NCI-H1105 treated with DMSO at 0.1 percent for 48 hours (cell line): Measurements from ENCODE around the gene PTPN6.
A peak's percentile ranks its signal among the peaks of the same experiment; 100 is the strongest.

Source experiments
- DNase-seq: peaks from one replicate; lab custom pipeline; 2025; lab: John Stamatoyannopoulos, UW

Gene PTPN6

DNA sequence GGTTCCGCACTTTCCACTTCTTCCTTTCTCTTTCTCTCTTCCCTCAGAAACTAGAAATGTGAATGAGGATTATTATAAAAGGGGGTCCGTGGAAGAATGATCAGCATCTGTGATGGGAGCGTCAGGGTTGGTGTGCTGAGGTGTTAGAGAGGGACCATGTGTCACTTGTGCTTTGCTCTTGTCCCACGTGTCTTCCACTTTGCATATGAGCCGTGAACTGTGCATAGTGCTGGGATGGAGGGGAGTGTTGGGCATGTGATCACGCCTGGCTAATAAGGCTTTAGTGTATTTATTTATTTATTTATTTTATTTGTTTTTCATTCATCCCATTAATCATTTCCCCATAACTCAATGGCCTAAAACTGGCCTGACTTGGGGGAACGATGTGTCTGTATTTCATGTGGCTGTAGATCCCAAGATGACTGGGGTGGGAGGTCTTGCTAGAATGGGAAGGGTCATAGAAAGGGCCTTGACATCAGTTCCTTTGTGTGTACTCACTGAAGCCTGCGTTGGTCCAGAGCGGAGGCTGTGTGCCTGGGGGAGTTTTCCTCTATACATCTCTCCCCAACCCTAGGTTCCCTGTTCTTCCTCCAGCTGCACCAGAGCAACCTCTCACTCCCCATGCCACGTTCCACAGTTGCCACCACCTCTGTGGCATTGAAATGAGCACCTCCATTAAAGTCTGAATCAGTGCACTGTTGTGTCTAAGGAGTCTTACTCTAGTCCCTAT, 28.0 kb upstream of the PTPN6 start:
- DNase-seq, result no peak

DNA sequence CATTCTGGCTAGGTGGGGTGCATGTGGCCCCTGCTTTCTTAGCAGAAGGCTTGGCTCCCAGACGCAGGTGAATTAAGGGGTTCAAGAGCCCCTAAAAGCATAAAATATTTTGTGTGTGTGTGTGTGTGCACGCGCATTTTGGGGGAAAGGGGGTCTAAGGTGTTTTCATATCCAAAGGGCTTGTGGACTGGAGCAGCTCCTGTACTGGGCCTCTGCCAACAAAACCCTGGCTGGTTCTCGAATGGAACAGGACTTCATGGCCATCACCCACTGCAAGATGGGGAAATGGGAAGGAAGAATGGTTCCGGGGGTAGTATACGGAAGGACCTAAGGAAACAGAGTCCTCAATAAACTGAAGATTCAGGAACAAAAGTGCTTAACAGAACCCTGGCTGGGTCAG, 27.3 kb upstream of the PTPN6 start:
- DNase-seq, result no peak

DNA sequence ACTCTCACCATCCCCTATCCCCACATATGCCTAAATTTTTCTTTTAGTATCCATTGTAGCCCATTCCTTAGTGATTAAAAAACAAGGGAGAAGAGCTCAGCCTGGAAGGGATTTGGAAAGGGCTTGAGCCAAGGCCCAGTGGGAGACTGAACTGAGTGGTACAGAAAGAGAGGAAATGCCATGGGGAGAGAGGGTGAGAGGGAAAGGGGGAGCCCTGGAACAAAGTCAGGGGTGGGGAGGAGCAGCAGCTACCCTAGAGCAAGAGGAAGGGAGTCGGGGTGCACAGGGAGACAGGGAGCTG, 26.0 kb upstream of the PTPN6 start:
- no peak for DNase-seq

DNA sequence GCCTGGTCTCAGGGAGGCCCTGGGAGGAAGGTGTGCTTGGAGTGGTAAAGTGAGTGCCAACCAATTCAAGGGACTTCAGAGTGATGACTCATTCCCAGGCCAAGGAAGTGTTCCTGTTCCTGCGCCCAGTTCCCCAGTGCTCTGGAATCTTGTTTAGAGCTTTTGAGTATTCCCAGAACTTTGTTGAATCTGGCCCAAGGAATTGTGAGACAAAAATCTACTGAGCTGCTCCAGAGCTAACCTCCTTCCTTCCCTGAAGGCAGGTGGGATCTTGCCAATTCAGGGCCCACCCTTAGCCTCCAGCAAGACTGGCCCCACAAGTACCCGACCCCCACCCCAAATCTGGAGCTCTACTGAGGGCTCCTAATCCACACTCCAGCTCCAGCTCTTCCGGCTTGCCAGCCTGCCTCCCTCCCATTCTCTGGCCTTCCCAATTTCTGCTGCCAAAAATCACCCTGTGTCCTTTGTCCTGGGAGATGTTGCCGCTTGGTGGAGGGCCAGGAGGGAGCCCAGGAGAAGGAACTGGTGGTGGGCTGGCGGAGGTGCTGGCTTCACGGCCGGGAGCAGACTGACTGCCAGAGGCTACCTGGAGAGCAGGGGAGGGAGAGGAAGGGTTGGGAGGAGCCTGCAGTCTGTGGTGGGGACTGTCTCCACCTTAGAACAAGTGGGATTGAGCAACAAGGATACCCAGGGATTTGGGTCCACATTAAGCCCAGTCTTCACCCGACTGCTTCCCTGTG, 25.4 kb upstream of the PTPN6 start:
- DNase-seq, result peak; percentile 47

DNA sequence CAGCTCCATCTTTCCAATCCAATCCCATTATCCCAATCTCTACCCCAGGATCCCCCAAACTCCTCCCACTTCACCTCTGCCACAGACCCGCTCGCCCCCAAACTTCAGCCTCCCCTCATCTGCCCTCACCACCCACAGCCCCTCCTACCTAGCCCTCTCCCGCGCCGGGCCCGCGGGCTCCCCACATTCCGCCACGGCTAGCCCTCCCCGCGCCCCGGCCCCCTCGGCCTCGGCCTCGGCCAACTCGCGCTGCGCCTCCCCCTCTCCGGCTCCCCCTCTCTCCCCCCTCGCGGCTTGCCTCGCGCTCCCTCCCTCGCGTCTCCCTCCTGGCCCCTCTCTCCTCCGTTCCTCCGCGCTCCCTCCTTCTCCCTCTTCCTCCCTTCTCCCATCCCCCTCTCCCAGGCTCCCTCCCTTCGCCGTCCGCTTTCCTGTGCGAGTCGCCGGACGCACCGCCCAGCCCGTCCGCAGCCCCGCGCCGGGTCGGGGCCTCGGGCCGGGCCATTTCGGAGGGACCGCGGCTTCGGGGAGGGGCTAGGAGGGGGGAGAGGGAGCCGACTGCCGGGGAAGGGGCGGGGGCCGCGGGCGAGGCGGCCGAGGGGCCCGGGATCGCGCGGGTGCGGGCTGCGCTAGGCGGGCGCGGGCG, 23.7 kb upstream of the PTPN6 start, which contains the start of gene ATN1:
Gene ATN1 (plus strand): TSS at position 581 of the 643 bp plus-strand sequence. CDS start 6,043 bp downstream, outside the sequence.
- peak; percentile 52 for DNase-seq

DNA sequence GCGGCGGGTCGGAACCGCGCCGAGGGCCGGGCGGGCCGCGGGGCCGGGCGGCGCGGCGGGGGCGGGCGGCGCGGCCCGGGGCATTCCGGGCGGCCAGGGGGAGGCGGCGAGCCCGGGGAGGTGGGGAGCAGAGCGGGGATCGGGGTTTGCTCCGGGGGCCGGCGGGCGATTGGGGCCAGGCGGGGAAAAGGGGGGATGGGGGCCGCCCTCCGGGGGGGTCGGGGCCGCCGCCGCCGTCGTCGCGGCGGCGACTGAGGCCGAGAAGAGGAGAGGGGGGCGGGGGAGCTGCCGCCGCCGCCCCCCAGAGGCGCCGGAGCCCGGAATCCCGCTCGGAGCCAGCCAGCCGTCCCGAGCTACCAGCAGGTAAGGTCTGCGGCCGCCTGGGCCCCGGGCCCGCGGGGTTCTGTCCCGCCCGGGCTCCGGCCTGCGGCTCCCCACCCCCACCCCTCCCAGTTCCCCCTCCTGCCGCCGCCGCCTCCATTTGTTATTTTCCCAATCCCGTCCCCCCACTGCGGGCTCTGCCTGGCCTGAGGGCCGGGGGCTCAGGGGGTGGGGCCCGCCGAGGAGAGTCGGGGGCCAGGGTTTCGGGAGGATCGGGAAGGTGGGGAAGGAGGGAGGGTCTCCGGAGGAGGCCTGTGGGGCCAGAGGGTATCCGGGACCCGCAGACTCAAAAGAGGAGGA, 23.0 kb upstream of the PTPN6 start:
- DNase-seq, result no peak

DNA sequence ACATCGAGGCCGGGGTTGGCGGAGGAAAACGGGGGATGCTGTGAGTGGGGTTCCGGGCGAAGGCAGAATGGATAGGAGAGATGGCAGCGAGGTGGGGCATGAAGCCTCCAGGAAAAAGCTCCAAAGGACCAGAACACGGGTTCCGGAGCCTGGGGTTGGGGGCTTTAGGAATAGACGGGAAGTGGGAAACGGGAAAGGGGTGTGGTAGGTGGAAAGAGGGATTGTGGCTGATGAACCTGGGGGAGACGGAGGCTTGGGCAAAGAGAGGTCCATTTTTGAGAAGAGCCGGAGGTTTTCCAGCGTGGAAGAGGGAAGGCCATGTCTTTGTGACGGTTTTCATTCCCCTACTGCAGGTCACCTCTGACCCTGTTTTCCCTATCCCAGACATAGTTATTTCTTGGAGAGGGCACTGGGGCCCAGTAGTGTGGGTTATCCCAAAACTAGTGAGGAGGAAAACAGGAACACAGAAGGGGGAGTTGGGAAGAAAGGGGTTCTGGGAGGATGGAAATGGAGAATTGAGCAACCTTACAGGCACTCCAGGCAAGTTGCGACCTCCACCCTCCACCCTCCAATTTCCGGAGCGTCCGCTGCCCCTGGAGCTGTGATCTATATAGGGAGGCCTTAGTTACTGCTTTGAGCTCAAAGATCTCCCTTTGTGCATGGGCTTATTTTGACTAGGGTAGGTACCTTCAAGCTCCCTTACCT, 22.3 kb upstream of the PTPN6 start:
- no peak for DNase-seq

DNA sequence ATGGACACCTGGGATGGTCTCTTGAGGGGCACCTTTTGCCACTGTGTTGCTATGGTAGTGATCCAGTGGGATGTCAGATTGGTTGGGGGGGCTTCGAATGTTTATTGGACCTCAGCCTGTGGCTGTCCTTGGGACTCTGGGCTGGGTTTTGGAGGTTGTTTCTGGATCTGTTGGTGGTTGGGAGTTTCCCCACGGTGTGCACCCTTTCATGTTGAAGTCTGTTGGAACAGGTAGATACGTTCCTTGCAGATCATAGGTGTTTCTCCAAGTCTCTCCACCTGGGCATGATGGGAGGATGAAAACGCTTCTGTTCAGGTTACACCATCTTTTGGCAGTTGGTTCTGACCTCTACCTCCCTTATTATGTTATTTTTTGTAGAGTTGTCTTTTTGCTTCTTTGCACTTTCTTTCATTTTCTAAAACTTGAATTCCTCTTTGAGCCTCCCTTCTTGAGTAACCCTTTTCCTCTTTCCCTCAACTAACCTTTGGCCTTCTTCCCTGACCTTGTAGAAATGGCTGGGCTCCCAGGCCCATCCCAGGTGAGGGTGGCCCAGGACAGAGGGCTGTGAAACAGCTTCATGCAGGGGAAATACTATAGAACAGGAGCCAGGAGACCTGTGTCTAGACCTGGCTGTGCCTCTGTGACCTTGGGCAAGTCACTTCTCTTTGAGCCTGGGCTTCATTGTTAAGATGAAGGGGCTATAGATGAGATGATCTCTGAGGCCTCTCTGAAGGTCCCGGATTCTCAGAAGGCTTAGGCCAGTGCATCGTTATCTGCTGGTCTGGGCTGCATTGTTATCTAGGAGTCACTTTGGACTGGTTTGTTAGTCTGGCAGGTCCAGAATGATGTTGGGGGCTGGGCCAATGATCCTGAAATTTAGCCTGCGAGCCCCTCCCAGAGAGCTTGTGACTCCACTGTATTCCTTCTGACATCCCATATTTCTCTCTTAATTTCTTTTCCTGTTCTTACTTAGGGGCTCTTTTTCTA, 21.4 kb upstream of the PTPN6 start:
- no peak for DNase-seq

DNA sequence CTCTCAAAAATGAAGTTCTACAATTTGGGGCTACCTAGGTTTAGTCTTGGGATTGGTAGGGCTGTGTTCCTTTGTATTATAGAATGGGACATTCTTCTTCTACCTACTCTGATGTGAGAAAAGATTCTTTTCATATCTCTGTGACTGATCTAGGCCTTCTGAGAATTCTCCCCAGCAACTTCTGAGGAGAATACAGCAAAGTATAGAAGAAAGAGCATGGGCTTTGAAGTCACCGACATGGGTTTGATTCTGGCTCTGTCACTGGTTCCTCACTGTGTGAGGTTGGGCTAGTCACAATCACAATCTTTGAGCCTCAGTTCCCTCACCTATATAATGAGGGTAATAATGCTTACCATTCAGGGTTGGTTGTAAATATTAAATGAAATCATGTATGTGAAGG, 18.4 kb upstream of the PTPN6 start:
- DNase-seq, result no peak

DNA sequence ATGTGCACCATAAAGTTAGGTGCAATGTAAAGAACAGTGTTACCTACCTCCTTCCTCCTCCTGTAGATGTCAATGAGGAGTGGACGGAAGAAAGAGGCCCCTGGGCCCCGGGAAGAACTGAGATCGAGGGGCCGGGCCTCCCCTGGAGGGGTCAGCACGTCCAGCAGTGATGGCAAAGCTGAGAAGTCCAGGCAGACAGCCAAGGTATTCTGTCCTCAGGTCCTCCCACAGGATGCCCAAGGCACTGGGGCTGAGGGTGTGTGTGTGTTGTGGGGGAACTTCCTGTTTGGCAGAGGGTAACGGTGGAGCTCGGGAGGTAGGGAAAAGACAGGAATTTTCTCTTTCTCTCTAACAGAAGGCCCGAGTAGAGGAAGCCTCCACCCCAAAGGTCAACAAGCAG, 17.0 kb upstream of the PTPN6 start:
- no peak for DNase-seq

DNA sequence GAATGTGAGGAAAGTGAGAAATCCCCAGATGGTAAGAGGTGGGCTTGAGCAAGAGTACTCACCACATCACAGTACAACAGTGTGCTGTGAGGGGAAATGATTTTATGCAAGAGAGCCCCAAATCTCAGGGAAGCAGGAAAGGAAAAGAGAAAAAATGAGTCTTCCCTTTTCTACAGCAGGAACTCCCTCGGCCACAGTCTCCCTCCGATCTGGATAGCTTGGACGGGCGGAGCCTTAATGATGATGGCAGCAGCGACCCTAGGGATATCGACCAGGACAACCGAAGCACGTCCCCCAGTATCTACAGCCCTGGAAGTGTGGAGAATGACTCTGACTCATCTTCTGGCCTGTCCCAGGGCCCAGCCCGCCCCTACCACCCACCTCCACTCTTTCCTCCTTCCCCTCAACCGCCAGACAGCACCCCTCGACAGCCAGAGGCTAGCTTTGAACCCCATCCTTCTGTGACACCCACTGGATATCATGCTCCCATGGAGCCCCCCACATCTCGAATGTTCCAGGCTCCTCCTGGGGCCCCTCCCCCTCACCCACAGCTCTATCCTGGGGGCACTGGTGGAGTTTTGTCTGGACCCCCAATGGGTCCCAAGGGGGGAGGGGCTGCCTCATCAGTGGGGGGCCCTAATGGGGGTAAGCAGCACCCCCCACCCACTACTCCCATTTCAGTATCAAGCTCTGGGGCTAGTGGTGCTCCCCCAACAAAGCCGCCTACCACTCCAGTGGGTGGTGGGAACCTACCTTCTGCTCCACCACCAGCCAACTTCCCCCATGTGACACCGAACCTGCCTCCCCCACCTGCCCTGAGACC, 15.6 kb upstream of the PTPN6 start:
- no peak for DNase-seq

DNA sequence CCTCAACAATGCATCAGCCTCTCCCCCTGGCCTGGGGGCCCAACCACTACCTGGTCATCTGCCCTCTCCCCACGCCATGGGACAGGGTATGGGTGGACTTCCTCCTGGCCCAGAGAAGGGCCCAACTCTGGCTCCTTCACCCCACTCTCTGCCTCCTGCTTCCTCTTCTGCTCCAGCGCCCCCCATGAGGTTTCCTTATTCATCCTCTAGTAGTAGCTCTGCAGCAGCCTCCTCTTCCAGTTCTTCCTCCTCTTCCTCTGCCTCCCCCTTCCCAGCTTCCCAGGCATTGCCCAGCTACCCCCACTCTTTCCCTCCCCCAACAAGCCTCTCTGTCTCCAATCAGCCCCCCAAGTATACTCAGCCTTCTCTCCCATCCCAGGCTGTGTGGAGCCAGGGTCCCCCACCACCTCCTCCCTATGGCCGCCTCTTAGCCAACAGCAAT, 14.9 kb upstream of the PTPN6 start:
- no peak for DNase-seq

DNA sequence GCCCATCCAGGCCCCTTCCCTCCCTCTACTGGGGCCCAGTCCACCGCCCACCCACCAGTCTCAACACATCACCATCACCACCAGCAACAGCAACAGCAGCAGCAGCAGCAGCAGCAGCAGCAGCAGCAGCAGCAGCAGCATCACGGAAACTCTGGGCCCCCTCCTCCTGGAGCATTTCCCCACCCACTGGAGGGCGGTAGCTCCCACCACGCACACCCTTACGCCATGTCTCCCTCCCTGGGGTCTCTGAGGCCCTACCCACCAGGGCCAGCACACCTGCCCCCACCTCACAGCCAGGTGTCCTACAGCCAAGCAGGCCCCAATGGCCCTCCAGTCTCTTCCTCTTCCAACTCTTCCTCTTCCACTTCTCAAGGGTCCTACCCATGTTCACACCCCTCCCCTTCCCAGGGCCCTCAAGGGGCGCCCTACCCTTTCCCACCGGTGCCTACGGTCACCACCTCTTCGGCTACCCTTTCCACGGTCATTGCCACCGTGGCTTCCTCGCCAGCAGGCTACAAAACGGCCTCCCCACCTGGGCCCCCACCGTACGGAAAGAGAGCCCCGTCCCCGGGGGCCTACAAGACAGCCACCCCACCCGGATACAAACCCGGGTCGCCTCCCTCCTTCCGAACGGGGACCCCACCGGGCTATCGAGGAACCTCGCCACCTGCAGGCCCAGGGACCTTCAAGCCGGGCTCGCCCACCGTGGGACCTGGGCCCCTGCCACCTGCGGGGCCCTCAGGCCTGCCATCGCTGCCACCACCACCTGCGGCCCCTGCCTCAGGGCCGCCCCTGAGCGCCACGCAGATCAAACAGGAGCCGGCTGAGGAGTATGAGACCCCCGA, 14.3 kb upstream of the PTPN6 start:
- peak; percentile 72 for DNase-seq

DNA sequence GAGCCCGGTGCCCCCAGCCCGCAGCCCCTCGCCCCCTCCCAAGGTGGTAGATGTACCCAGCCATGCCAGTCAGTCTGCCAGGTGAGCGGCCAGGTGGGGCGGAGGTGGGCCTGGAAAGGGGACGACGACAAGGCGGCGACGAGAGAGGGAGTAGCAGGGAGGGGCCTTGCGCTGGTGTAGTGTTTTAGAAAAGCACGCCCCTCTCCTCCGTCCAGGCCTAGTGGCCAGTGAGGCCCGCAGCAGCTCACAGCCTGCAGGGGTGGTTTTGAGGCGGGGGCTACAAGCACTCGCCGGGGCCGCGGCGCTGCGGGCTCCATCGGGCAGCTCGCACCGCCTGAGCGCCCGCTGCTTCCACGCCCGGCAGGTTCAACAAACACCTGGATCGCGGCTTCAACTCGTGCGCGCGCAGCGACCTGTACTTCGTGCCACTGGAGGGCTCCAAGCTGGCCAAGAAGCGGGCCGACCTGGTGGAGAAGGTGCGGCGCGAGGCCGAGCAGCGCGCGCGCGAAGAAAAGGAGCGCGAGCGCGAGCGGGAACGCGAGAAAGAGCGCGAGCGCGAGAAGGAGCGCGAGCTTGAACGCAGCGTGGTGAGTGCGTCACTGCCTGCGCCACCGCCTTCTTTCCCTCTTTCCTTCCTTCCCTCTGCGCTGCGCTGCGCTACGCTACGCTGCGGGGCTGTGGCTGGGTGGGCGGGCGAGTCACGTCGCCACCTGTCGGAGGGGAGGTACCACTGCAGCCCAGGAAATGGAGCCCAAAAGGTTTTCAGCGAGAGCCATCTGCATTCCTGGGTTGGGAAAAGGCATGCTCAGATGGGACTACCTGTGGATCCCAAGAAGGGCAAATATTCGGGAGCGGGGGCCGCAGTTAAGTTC, 13.4 kb upstream of the PTPN6 start:
- DNase-seq, result peak; percentile 97

DNA sequence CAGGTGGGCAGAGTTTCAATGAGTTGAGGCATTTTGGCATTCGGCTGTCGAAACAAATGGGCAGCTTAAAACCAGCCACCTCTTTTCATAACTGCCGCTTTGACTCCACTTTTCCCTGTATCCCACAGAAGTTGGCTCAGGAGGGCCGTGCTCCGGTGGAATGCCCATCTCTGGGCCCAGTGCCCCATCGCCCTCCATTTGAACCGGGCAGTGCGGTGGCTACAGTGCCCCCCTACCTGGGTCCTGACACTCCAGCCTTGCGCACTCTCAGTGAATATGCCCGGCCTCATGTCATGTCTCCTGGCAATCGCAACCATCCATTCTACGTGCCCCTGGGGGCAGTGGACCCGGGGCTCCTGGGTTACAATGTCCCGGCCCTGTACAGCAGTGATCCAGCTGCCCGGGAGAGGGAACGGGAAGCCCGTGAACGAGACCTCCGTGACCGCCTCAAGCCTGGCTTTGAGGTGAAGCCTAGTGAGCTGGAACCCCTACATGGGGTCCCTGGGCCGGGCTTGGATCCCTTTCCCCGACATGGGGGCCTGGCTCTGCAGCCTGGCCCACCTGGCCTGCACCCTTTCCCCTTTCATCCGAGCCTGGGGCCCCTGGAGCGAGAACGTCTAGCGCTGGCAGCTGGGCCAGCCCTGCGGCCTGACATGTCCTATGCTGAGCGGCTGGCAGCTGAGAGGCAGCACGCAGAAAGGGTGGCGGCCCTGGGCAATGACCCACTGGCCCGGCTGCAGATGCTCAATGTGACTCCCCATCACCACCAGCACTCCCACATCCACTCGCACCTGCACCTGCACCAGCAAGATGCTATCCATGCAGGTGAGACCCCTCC, 12.6 kb upstream of the PTPN6 start:
- no peak for DNase-seq

DNA sequence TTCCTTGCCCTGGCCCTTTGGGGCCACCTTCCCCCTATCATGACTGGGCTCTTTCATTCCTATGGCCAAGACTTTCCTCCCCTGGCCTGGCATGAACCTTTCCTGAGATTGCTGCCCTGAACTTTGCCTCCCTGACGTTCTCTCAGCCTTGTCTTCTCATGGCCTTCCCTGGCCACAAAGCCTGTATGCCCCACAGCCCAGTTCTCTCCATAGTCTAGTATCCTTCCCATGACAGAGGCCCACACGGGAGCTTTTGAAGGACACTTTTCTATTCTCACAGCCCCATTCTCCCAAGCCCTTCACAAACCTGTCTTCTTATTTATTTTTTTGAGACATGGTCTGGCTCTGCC, 12.0 kb upstream of the PTPN6 start:
- no peak for DNase-seq

DNA sequence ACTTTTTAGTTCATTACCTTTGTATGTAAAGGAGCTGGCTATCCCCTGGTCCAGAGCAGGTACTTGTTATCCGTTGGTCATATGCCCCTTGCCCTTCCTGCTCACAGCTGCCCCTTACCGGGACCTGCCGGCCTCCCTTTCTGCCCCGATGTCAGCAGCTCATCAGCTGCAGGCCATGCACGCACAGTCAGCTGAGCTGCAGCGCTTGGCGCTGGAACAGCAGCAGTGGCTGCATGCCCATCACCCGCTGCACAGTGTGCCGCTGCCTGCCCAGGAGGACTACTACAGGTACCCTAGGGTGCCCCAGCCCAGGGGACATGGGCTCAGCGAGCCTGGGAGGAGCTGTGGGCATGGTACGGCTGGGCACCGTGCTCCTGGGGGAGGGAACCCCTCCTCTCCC, 9.9 kb upstream of the PTPN6 start:
- no peak for DNase-seq
